Liver (tissue), 9 donors: Measurements from ENCODE around the gene BCORL1. TPM values are rescaled to one million over a fixed set of nuclear protein-coding genes. Genes with fewer than 3 reads are reported as not detected.
A peak's percentile ranks its signal among the peaks of the same experiment; 100 is the strongest.

Source experiments
- DNase-seq: peaks from one replicate; pipeline ENCODE4 v3.0.0-alpha.2; 2017; ENCODE audit warnings: low spot score
- H3K27ac ChIP-seq, 2 donors: one replicate each; pipeline ENCODE4 v1.7.0; 2013; ENCODE audit warnings: inconsistent platforms in 2 of 2, low read length in 2 of 2, control low read depth in 1 of 2, low read depth in 1 of 2, mild to moderate bottlenecking in 1 of 2
- H3K27me3 ChIP-seq, 4 donors: one replicate each; pipeline versions ENCODE4 v1.6.1 to v1.7.0; 2013; ENCODE audit warnings: low read length in 3 of 4, inconsistent platforms in 1 of 4, mild to moderate bottlenecking in 1 of 4, moderate library complexity in 1 of 4; ENCODE audit not compliant: control insufficient read depth in 4 of 4, insufficient read depth in 4 of 4
- H3K36me3 ChIP-seq, 4 donors: one replicate each; pipeline versions ENCODE4 v1.6.1 to v1.7.0; 2013; ENCODE audit warnings: low read length in 3 of 4, mild to moderate bottlenecking in 3 of 4, low read depth in 1 of 4, moderate library complexity in 1 of 4; ENCODE audit not compliant: control insufficient read depth in 4 of 4, insufficient read depth in 3 of 4
- H3K4me1 ChIP-seq, 4 donors: one replicate each; pipeline versions ENCODE4 v1.6.1 to v1.7.0; 2013; ENCODE audit warnings: low read length in 3 of 4, mild to moderate bottlenecking in 3 of 4, moderate library complexity in 1 of 4; ENCODE audit not compliant: control insufficient read depth in 4 of 4, insufficient read depth in 4 of 4
- H3K4me3 ChIP-seq, 3 donors: one replicate each; pipeline versions ENCODE4 v1.6.1 to v1.7.0; 2013; ENCODE audit warnings: low read length in 3 of 3, control low read depth in 1 of 3, low read depth in 1 of 3, mild to moderate bottlenecking in 1 of 3
- H3K9ac ChIP-seq, 2 donors: one replicate each; pipeline ENCODE4 v1.7.0; 2013; ENCODE audit warnings: low read length in 2 of 2, mild to moderate bottlenecking in 2 of 2, moderate library complexity in 2 of 2, control low read depth in 1 of 2, low read depth in 1 of 2
- H3K9me3 ChIP-seq, 4 donors: one replicate each; pipeline versions ENCODE4 v1.6.1 to v1.7.0; 2013; ENCODE audit warnings: low read length in 3 of 4; ENCODE audit not compliant: control insufficient read depth in 4 of 4
- CTCF ChIP-seq: fragments of 150-350 bp; IDR thresholded peaks from 2 replicates; pipeline ENCODE4 v1.5.1; 2017; ENCODE audit warnings: improper control_type of control experiment, low read depth, low read length; ENCODE audit not compliant: missing input control
- EGR1 ChIP-seq, 2 donors: IDR thresholded peaks; 2 replicates each; pipeline ENCODE4 v1.6.1; 2016 to 2018; ENCODE audit warnings: antibody characterized with exemption in 2 of 2, low read depth in 2 of 2
- FOXA1 ChIP-seq: IDR thresholded peaks from 2 replicates; pipeline ENCODE4 v1.6.1; 2016; ENCODE audit warnings: antibody characterized with exemption
- FOXA2 ChIP-seq: IDR thresholded peaks from 2 replicates; pipeline ENCODE4 v1.6.1; 2016; ENCODE audit warnings: antibody characterized with exemption
- GABPA ChIP-seq, 2 donors: IDR thresholded peaks in 1 of 2; conservative IDR thresholded peaks in 1 of 2; 2 replicates each; pipeline ENCODE4 v1.6.1; 2016; ENCODE audit warnings: antibody characterized with exemption in 2 of 2, mild to moderate bottlenecking in 1 of 2, moderate library complexity in 1 of 2
- HNF4A ChIP-seq, 2 donors: conservative IDR thresholded peaks; 2 replicates each; pipeline ENCODE4 v1.6.1; 2016; ENCODE audit warnings: antibody characterized with exemption in 2 of 2, mild to moderate bottlenecking in 2 of 2
- HNF4G ChIP-seq: IDR thresholded peaks from 2 replicates; pipeline ENCODE4 v1.6.1; 2016; ENCODE audit warnings: antibody characterized with exemption
- JUND ChIP-seq, 2 donors: IDR thresholded peaks; 2 replicates each; pipeline ENCODE4 v1.6.1; 2016; ENCODE audit warnings: antibody characterized with exemption in 2 of 2
- MAX ChIP-seq: IDR thresholded peaks from 2 replicates; pipeline ENCODE4 v1.6.1; 2016; ENCODE audit warnings: antibody characterized with exemption
- NR2F2 ChIP-seq: IDR thresholded peaks from 2 replicates; pipeline ENCODE4 v1.6.1; 2016; ENCODE audit warnings: antibody characterized with exemption
- RAD21 ChIP-seq, 2 donors: IDR thresholded peaks; 2 replicates each; pipeline ENCODE4 v1.6.1; 2016; ENCODE audit warnings: antibody characterized with exemption in 2 of 2, mild to moderate bottlenecking in 2 of 2
- REST ChIP-seq: IDR thresholded peaks from 2 replicates; pipeline ENCODE4 v1.6.1; 2016; ENCODE audit warnings: antibody characterized with exemption, mild to moderate bottlenecking
- RXRA ChIP-seq, 2 donors: IDR thresholded peaks; 2 replicates each; pipeline ENCODE4 v1.6.1; 2017 to 2018; ENCODE audit warnings: antibody characterized with exemption in 2 of 2, mild to moderate bottlenecking in 1 of 2
- SP1 ChIP-seq: IDR thresholded peaks from 2 replicates; pipeline ENCODE4 v1.6.1; 2018; ENCODE audit warnings: antibody characterized with exemption, mild to moderate bottlenecking
- TAF1 ChIP-seq: conservative IDR thresholded peaks from 2 replicates; pipeline ENCODE4 v1.6.1; 2016; ENCODE audit warnings: antibody characterized with exemption, mild to moderate bottlenecking
- YY1 ChIP-seq: IDR thresholded peaks from 2 replicates; pipeline ENCODE4 v1.6.1; 2016; ENCODE audit warnings: antibody characterized with exemption, mild to moderate bottlenecking
- ZBTB33 ChIP-seq: IDR thresholded peaks from 2 replicates; pipeline ENCODE4 v1.6.1; 2016; ENCODE audit warnings: antibody characterized with exemption
- WGBS: extraction: QIAGEN DNeasy Blood & Tissue Kit; methylation state at CpG from one replicate; pipeline ENCODE4 v1.1.7; 2013; 5-methylcytosine and 5-hydroxymethylcytosine counted together
- polyA plus RNA-seq, 2 donors: library from polyadenylated mRNA; stranded (reverse) in 1 of 2; unstranded in 1 of 2; fragments of 200-250 nt in 1 of 2; fragments of >200 nt in 1 of 2; fragmentation: Nextera tagmentation in 1 of 2; extraction: Ambion mirVana in 1 of 2; gene quantifications; one replicate each; pipeline versions ENCODE4 v1.2.1 to v1.2.3, GENCODE V29; 2013 to 2015
- total RNA-seq, 2 donors: library from RNA; depleted of rRNA; stranded (reverse); fragments of >200 nt; gene quantifications; one replicate each; pipeline ENCODE4 v1.2.3, GENCODE V29; 2014
- donor health status: healthy.
- donor health status: healthy.
- donor health status: healthy.
- donor health status: healthy.
- donor health status: healthy.

BCORL1 gene
- total and polyA plus RNA-seq, 4 donors: 1.7 to 5.3 (median 2.1) TPM

- H3K36me3 ChIP-seq: no peaks in the 10 kb centered on the region
- DNase-seq: no peak
- peak overlapping the region in 1 of 2 donors; percentile 25 for H3K27ac ChIP-seq
- WGBS: 64% methylated on average over 10 of the region's 10 CpGs
- peaks cover 0 to 2% (median 0%) of the 10 kb centered on the region in 4 donors for H3K27me3 ChIP-seq
- H3K4me3 ChIP-seq: no peak overlapping the region
- peak in 1 of 2 donors; percentile 20 for TF ChIP-seq GABPA (IDR thresholded peaks at IDR 0.05 in 1 of 2, conservative IDR thresholded peaks at IDR 0.05 in 1 of 2)
- no peak for TF ChIP-seq ZBTB33
- peak; percentile 35 for TF ChIP-seq NR2F2
- no peaks in the 10 kb centered on the region for H3K9me3 ChIP-seq
- no peaks in the 10 kb centered on the region for H3K4me1 ChIP-seq
- H3K9ac ChIP-seq: no peak overlapping the region
Measured at GRCh38 chrX:130091980-130092522, 109.6 kb downstream of the BCORL1 start.

- H3K36me3 ChIP-seq: no peaks in the 10 kb centered on the region
- H3K4me3 ChIP-seq: no peak overlapping the region
- TF ChIP-seq EGR1 (IDR thresholded peaks at IDR 0.05; ENCODE audit: low read depth in 2 of 2) (no peak), GABPA (IDR thresholded peaks at IDR 0.05 in 1 of 2, conservative IDR thresholded peaks at IDR 0.05 in 1 of 2) (no peak), HNF4A (conservative IDR thresholded peaks at IDR 0.05) (no peak), HNF4G (no peak), TAF1 (no peak), RAD21 (IDR thresholded peaks at IDR 0.05) (no peak), RXRA (IDR thresholded peaks at IDR 0.05) (no peak), FOXA2 (no peak), MAX (no peak), ZBTB33 (no peak), FOXA1 (no peak), JUND (IDR thresholded peaks at IDR 0.05) (no peak), YY1 (no peak)
- H3K27me3 ChIP-seq: no peaks in the 10 kb centered on the region
- no peak overlapping the region for H3K9ac ChIP-seq
- no peaks in the 10 kb centered on the region for H3K4me1 ChIP-seq
- WGBS: 81% methylated on average over 2 of the region's 2 CpGs
- H3K9me3 ChIP-seq: no peaks in the 10 kb centered on the region
- H3K27ac ChIP-seq: no peak overlapping the region
- no peak for DNase-seq
Measured at GRCh38 chrX:130093271-130093670, 110.8 kb downstream of the BCORL1 start.

- WGBS: 91% methylated on average over 8 of the region's 8 CpGs
- Histone ChIP-seq H3K27ac (no peak overlapping the region), H3K9ac (no peak overlapping the region), H3K4me1 (no peaks in the 10 kb centered on the region), H3K9me3 (no peaks in the 10 kb centered on the region), H3K36me3 (no peaks in the 10 kb centered on the region), H3K4me3 (no peak overlapping the region), H3K27me3 (no peaks in the 10 kb centered on the region)
- DNase-seq: no peak
- TF ChIP-seq FOXA1 (no peak), HNF4G (no peak), JUND (IDR thresholded peaks at IDR 0.05) (no peak), CTCF (no peak), GABPA (IDR thresholded peaks at IDR 0.05 in 1 of 2, conservative IDR thresholded peaks at IDR 0.05 in 1 of 2) (no peak), NR2F2 (no peak), RXRA (IDR thresholded peaks at IDR 0.05) (no peak), REST (no peak), SP1 (no peak)
Measured at GRCh38 chrX:130094696-130095095, 112.3 kb downstream of the BCORL1 start.
